ENCODE measurements around the gene SLC29A2.

SLC29A2 gene

GRCh38 chr11:66328302-66329144 lies 43.0 kb downstream of the SLC29A2 start (continued):
- TF ChIP-seq GLIS2 (tag by site-specific recombination; IDR thresholded peaks at IDR 0.05) = peak; percentile 30; the same call in 1 of the 2 replicates
- TF ChIP-seq ZNF792 (tag by site-specific recombination; IDR thresholded peaks at IDR 0.05) = no peak
- peak; percentile 34; the same call in 1 of the 2 replicates for TF ChIP-seq ZBTB48 (tag by site-specific recombination; IDR thresholded peaks at IDR 0.05)
- no peak for TF ChIP-seq ZNF776 (tag by site-specific recombination; IDR thresholded peaks at IDR 0.05; ENCODE audit: borderline replicate concordance)
- TF ChIP-seq, protein P1, sequence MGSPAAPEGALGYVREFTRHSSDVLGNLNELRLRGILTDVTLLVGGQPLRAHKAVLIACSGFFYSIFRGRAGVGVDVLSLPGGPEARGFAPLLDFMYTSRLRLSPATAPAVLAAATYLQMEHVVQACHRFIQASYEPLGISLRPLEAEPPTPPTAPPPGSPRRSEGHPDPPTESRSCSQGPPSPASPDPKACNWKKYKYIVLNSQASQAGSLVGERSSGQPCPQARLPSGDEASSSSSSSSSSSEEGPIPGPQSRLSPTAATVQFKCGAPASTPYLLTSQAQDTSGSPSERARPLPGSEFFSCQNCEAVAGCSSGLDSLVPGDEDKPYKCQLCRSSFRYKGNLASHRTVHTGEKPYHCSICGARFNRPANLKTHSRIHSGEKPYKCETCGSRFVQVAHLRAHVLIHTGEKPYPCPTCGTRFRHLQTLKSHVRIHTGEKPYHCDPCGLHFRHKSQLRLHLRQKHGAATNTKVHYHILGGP (tag by site-specific recombination; IDR thresholded peaks at IDR 0.05) = no peak
- peak; percentile 10 for TF ChIP-seq ZBTB26 (tag by site-specific recombination; optimal IDR thresholded peaks at IDR 0.05)
- TF ChIP-seq, protein P2, sequence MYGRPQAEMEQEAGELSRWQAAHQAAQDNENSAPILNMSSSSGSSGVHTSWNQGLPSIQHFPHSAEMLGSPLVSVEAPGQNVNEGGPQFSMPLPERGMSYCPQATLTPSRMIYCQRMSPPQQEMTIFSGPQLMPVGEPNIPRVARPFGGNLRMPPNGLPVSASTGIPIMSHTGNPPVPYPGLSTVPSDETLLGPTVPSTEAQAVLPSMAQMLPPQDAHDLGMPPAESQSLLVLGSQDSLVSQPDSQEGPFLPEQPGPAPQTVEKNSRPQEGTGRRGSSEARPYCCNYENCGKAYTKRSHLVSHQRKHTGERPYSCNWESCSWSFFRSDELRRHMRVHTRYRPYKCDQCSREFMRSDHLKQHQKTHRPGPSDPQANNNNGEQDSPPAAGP (tag by site-specific recombination; IDR thresholded peaks at IDR 0.05) = peak; percentile 62; the same call in 1 of the 2 replicates
- no peak for TF ChIP-seq HOXA7 (CRISPR knock-in tag; IDR thresholded peaks at IDR 0.05; ENCODE audit: borderline replicate concordance)
- TF ChIP-seq ZNF292 (tag by site-specific recombination; IDR thresholded peaks at IDR 0.05; ENCODE audit: borderline replicate concordance, low read depth) = no peak
- TF ChIP-seq ZNF433 (tag by site-specific recombination; IDR thresholded peaks at IDR 0.05; ENCODE audit: low read depth) = no peak
- TF ChIP-seq ZBTB17 (tag by site-specific recombination; IDR thresholded peaks at IDR 0.05) = peak; percentile 61; the same call in 1 of the 2 replicates
- TF ChIP-seq MYNN (tag by site-specific recombination; IDR thresholded peaks at IDR 0.05; ENCODE audit: borderline replicate concordance) = no peak
- no peak for TF ChIP-seq ZNF391 (tag by site-specific recombination; IDR thresholded peaks at IDR 0.05; ENCODE audit: borderline replicate concordance, low read depth)
- TF ChIP-seq HOXC10 (CRISPR knock-in tag; IDR thresholded peaks at IDR 0.05) = no peak
- TF ChIP-seq, protein P3, sequence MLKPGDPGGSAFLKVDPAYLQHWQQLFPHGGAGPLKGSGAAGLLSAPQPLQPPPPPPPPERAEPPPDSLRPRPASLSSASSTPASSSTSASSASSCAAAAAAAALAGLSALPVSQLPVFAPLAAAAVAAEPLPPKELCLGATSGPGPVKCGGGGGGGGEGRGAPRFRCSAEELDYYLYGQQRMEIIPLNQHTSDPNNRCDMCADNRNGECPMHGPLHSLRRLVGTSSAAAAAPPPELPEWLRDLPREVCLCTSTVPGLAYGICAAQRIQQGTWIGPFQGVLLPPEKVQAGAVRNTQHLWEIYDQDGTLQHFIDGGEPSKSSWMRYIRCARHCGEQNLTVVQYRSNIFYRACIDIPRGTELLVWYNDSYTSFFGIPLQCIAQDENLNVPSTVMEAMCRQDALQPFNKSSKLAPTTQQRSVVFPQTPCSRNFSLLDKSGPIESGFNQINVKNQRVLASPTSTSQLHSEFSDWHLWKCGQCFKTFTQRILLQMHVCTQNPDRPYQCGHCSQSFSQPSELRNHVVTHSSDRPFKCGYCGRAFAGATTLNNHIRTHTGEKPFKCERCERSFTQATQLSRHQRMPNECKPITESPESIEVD (tag by site-specific recombination; IDR thresholded peaks at IDR 0.05) = no peak
- no peak for TF ChIP-seq REPIN1 (tag by site-specific recombination; IDR thresholded peaks at IDR 0.05; ENCODE audit: low read depth)
- 0 out of 2 replicates have a peak, but pooled peaks have one; percentile 34 for TF ChIP-seq ZEB2 (tag by site-specific recombination; IDR thresholded peaks at IDR 0.05)
- 0 out of 2 replicates have a peak, but pooled peaks have one; percentile 11 for TF ChIP-seq ZNF629 (tag by site-specific recombination; IDR thresholded peaks at IDR 0.05)
- TF ChIP-seq ZNF416 (tag by site-specific recombination; IDR thresholded peaks at IDR 0.05) = no peak
- TF ChIP-seq, protein P4, sequence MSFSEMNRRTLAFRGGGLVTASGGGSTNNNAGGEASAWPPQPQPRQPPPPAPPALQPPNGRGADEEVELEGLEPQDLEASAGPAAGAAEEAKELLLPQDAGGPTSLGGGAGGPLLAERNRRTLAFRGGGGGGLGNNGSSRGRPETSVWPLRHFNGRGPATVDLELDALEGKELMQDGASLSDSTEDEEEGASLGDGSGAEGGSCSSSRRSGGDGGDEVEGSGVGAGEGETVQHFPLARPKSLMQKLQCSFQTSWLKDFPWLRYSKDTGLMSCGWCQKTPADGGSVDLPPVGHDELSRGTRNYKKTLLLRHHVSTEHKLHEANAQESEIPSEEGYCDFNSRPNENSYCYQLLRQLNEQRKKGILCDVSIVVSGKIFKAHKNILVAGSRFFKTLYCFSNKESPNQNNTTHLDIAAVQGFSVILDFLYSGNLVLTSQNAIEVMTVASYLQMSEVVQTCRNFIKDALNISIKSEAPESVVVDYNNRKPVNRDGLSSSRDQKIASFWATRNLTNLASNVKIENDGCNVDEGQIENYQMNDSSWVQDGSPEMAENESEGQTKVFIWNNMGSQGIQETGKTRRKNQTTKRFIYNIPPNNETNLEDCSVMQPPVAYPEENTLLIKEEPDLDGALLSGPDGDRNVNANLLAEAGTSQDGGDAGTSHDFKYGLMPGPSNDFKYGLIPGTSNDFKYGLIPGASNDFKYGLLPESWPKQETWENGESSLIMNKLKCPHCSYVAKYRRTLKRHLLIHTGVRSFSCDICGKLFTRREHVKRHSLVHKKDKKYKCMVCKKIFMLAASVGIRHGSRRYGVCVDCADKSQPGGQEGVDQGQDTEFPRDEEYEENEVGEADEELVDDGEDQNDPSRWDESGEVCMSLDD (tag by site-specific recombination; IDR thresholded peaks at IDR 0.05) = peak; percentile 20; the same call in 1 of the 2 replicates

All from HEK293 (cell line).